Stimulated activated CD4-positive, alpha-beta T cell treated with anti-CD3 and anti-CD28 coated beads, Interleukin-12 subunit alpha, Interleukin-12 subunit beta, amount 100 ng/mL, for 24 hours (primary cell): ENCODE measurements around the gene OGFOD3.

Experiments
- DNase-seq, 2 experiments: peaks; one replicate each; pipeline ENCODE4 v3.0.0-alpha.2; 2020; ENCODE audit warnings: low read depth in 2 of 2

OGFOD3 gene

GRCh38 chr17:82446649-82447048 is 28.3 kb upstream of the OGFOD3 start:
- no peak for DNase-seq

- DNase-seq = no peak
These were observed 27.7 kb upstream of the OGFOD3 start for GRCh38 chr17:82446124-82446523.

GRCh38 chr17:82445542-82445941 is 27.2 kb upstream of the OGFOD3 start:
- DNase-seq = no peak

- DNase-seq = no peak
These were observed 26.6 kb upstream of the OGFOD3 start for GRCh38 chr17:82444941-82445521.

- no peak for DNase-seq
These were observed 26.0 kb upstream of the OGFOD3 start for GRCh38 chr17:82444284-82444893.

- no peak for DNase-seq
These were observed 25.3 kb upstream of the OGFOD3 start for GRCh38 chr17:82443465-82444283.

GRCh38 chr17:82442643-82443464 is 24.5 kb upstream of the OGFOD3 start:
- no peak for DNase-seq

GRCh38 chr17:82441691-82442487 is 23.5 kb upstream of the OGFOD3 start:
- DNase-seq = no peak

- no peak for DNase-seq
These were observed 22.7 kb upstream of the OGFOD3 start for GRCh38 chr17:82440991-82441627.

- DNase-seq = no peak
These were observed 22.1 kb upstream of the OGFOD3 start for GRCh38 chr17:82440469-82440981.

GRCh38 chr17:82439829-82440365 is 21.5 kb upstream of the OGFOD3 start:
- no peak for DNase-seq

GRCh38 chr17:82439194-82439828 is 20.9 kb upstream of the OGFOD3 start:
- no peak for DNase-seq

GRCh38 chr17:82438401-82439193 is 20.2 kb upstream of the OGFOD3 start:
- no peak for DNase-seq

- no peak for DNase-seq
These were observed 18.9 kb upstream of the OGFOD3 start for GRCh38 chr17:82437325-82437668.

GRCh38 chr17:82436601-82437324 is 18.4 kb upstream of the OGFOD3 start:
- DNase-seq = no peak

GRCh38 chr17:82435601-82436583 is 17.5 kb upstream of the OGFOD3 start:
- DNase-seq = no peak

GRCh38 chr17:82435103-82435502 is 16.7 kb upstream of the OGFOD3 start:
- no peak for DNase-seq
